Kidney (tissue), 14 donors: ENCODE results near the gene PTCD3. TPM values are rescaled to one million over a fixed set of nuclear protein-coding genes. Genes with fewer than 3 reads are reported as not detected.

Experiments used
- DNase-seq, 5 donors: peaks; one replicate each; pipeline ENCODE4 v3.0.0-alpha.2; 2013 to 2020
- FAIRE-seq: peaks from 2 replicates; lab custom pipeline; 2012; peaks lifted over from hg19 to GRCh38; lab: Jason Lieb, UNC
- H3K27ac ChIP-seq, 2 donors: one replicate each; pipeline ENCODE4 v1.7.0; 2013; ENCODE audit warnings: low read depth in 2 of 2, low read length in 2 of 2, inconsistent platforms in 1 of 2
- H3K27me3 ChIP-seq: one replicate; pipeline ENCODE4 v1.7.1; 2013; ENCODE audit warnings: low read length, inconsistent platforms; ENCODE audit not compliant: control insufficient read depth, insufficient read depth
- H3K36me3 ChIP-seq, 3 donors: one replicate each; pipeline versions ENCODE4 v1.7.0 to v1.7.1; 2013; ENCODE audit warnings: low read length in 3 of 3, control low read depth in 1 of 3, inconsistent platforms in 1 of 3; ENCODE audit not compliant: insufficient read depth in 3 of 3, control insufficient read depth in 2 of 3
- H3K4me1 ChIP-seq, 3 donors: one replicate each; pipeline versions ENCODE4 v1.7.0 to v1.7.1; 2013; ENCODE audit warnings: low read length in 3 of 3, inconsistent platforms in 1 of 3, low read depth in 1 of 3; ENCODE audit not compliant: control insufficient read depth in 2 of 3, insufficient read depth in 2 of 3
- H3K4me3 ChIP-seq, 3 donors: one replicate each; pipeline versions ENCODE4 v1.7.0 to v1.8.1; 2013; ENCODE audit warnings: low read length in 3 of 3, control low read depth in 1 of 3, inconsistent platforms in 1 of 3
- H3K9ac ChIP-seq, 3 donors: one replicate each; pipeline versions ENCODE4 v1.7.0 to v1.7.1; 2013; ENCODE audit warnings: low read length in 3 of 3, control low read depth in 1 of 3, inconsistent platforms in 1 of 3
- H3K9me3 ChIP-seq, 3 donors: one replicate each; pipeline versions ENCODE4 v1.7.0 to v1.7.1; 2013; ENCODE audit warnings: low read length in 3 of 3, control low read depth in 1 of 3, inconsistent platforms in 1 of 3; ENCODE audit not compliant: control insufficient read depth in 2 of 3, insufficient read depth in 1 of 3
- CTCF ChIP-seq: IDR thresholded peaks from 3 replicates; pipeline ENCODE4 v1.5.1; 2012; ENCODE audit warnings: mild to moderate bottlenecking, moderate library complexity, borderline replicate concordance; ENCODE audit not compliant: insufficient read depth; ENCODE audit errors: extremely low read depth
- intact Hi-C: fragments of 100-400 bp; cut with DNase I; formaldehyde crosslinking; loops from one replicate; pipeline ENCODE4 v1.11.1; 2022
- polyA plus RNA-seq: library from polyadenylated mRNA; stranded (reverse); fragments of 350-450 nt; fragmentation: Illumina TruSeq; extraction: RNeasy Lipid Tissue Mini Kit (QIAGEN cat#74804); gene quantifications from one replicate; pipeline ENCODE4 v1.2.3, GENCODE V29; 2014; ENCODE audit warnings: low read depth, low replicate concordance; ENCODE audit not compliant: insufficient read depth
- total RNA-seq: library from RNA; stranded (reverse); fragmentation: NEBNext Ultra II Directional; extraction: Animal tissue kit (Norgen Biotek cat#: 25700); gene quantifications from one replicate; pipeline ENCODE4 v1.2.1, GENCODE V29; 2021
- donor health status: control.
- donor health status: control.
- donor health status: control.
- donor health status: control.
- donor health status: control.
- donor health status: DM: yes; HTN: yes; CAD: no.
- donor health status: Normal renal cell carcinoma (clear cell type).

PTCD3 gene
- total and polyA plus RNA-seq, 2 donors from 2014 or later: 34.1 to 78.9 TPM

GRCh38 chr2:86069091-86069685, 36.8 kb upstream of the PTCD3 start:
- Histone ChIP-seq H3K36me3 (peaks cover 14 to 38% (median 18%) of the 10 kb centered on the region in 3 donors), H3K9ac (peak overlapping the region in 1 of 3 donors; percentile 17), H3K4me1 (peaks cover 0 to 17% (median 13%) of the 10 kb centered on the region in 3 donors), H3K27ac (no peak overlapping the region), H3K27me3 (no peaks in the 10 kb centered on the region), H3K4me3 (no peak overlapping the region), H3K9me3 (no peaks in the 10 kb centered on the region)
- no peak for TF ChIP-seq CTCF
- DNase-seq: no peak
- intact Hi-C loops: no loop called here
- no peak for FAIRE-seq

DNA sequence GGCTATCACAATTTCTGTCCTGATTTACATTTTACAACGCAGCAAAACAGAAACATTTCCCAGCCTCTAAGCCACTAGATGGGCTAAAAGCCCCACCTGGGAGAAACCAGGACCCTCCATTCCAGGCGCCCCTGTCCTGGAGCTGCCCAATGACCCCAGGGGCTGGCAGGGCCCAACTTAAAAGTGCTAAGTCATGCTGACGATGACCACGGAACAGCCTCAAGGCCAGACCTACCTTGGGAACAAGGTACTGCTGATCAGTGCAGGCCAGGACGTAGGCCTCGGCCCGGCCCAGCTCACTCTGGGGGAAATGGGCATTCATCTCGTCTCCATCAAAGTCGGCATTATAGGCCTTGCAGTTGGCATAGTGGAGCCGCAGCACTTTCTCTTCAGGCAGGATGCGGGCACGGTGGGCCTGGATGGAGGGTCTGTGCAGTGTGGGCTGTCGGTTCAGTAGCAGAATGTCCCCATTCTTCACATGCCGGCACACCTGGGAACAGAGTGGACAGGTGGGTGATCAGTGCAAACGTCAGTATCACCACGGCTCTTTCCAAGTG, 36.2 kb upstream of the PTCD3 start:
- no peak for FAIRE-seq
- H3K9ac ChIP-seq: no peak overlapping the region
- intact Hi-C loops: no loop called here
- no peaks in the 10 kb centered on the region for H3K9me3 ChIP-seq
- peaks cover 0 to 17% (median 13%) of the 10 kb centered on the region in 3 donors for H3K4me1 ChIP-seq
- peaks cover 9 to 33% (median 13%) of the 10 kb centered on the region in 3 donors for H3K36me3 ChIP-seq
- DNase-seq: no peak
- H3K27ac ChIP-seq: no peak overlapping the region
- H3K4me3 ChIP-seq: no peak overlapping the region
- no peaks in the 10 kb centered on the region for H3K27me3 ChIP-seq
- no peak for TF ChIP-seq CTCF

GRCh38 chr2:86070868-86071267, 35.2 kb upstream of the PTCD3 start:
- Histone ChIP-seq H3K4me3 (no peak overlapping the region), H3K27me3 (no peaks in the 10 kb centered on the region), H3K9me3 (no peaks in the 10 kb centered on the region), H3K27ac (no peak overlapping the region), H3K36me3 (peaks cover 8 to 32% (median 8%) of the 10 kb centered on the region in 3 donors), H3K4me1 (peaks cover 0 to 17% (median 13%) of the 10 kb centered on the region in 3 donors), H3K9ac (no peak overlapping the region)
- DNase-seq (no peak), FAIRE-seq (no peak)
- TF ChIP-seq CTCF: no peak
- intact Hi-C loops: no loop called here
